Erythroblast (primary cell): ENCODE measurements around the gene PYCARD.
"Not testable (repeated sequence)": the region's sequence is repeated elsewhere in the genome, so short reads cannot be mapped to it uniquely, and the experiment has no call there.

Experiments
- DNase-seq, 2 experiments: peaks; one replicate each; lab custom pipeline; 2025; lab: John Stamatoyannopoulos, UW
- GATA1 ChIP-seq: IDR thresholded peaks from 2 replicates; pipeline ENCODE4 v1.6.1; 2011; ENCODE audit warnings: low read depth, mild to moderate bottlenecking, control low read depth, low read length, moderate library complexity
- POLR2A ChIP-seq: IDR thresholded peaks from 2 replicates; pipeline ENCODE4 v1.6.1; 2011; ENCODE audit warnings: mild to moderate bottlenecking, low read length

PYCARD gene

GRCh38 chr16:31204871-31205666, 2.5 kb upstream of the PYCARD start:
- no peak for DNase-seq
- TF ChIP-seq POLR2A (no peak), GATA1 (no peak)

DNA sequence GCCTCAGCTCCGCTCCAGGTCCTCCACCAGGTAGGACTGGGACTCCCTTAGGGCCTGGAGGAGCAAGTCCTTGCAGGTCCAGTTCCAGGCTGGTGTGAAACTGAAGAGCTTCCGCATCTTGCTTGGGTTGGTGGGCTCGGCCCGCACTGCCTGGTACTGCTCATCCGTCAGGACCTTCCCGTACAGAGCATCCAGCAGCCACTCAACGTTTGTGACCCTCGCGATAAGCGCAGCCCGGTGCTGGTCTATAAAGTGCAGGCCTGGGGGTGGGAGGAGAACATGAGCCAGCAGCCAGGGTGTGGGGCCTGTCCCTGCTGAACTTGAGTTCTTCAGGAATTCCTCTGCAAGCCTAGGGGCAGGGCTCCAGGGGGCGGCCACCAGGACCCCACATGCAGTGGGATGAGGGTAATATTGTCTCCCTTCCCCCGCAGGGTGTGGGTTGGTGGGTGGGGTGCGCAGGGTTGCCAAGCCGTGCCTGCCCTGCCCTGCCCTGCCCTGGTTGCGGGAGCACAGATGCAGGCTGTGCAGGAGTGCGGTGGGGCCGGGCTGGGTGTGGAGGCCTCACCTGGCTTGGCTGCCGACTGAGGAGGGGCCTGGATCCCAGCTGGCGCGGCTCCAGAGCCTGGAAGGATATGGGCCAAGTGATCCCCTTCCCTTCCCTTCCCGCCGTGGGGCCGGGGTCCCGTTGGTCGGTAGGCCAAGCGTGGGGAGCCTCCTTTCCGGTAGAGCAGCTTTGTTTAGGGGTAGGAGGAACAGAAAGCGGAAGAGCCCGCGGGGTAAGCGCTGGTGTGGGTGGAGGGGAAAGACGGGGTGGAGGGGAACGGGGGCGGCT, 762 bp downstream of the PYCARD start:
- no peak for DNase-seq
- no peak for TF ChIP-seq POLR2A
- no peak for TF ChIP-seq GATA1

- DNase-seq: no peak
- TF ChIP-seq POLR2A: no peak
- TF ChIP-seq GATA1: no peak
Measured at GRCh38 chr16:31200821-31201568, 1.6 kb downstream of the PYCARD start.

DNA sequence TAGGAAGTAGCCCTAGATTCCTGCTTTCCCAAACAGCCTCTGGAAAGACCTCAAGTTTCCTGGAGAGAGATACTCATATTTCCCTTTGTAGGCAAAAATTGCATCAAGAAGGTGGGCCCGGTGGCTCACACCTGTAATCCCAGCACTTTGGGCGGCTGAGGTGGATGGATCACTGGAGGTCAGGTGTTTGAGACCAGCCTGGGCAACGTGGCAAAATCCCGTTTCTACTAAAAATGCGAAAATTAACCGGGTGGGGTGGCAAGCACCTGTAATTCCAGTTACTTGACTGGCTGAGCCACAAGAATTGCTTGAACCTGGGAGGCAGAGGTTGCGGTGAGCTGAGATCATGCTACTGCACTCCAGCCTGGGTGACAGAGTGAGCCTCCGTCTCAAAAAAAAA, 2.4 kb downstream of the PYCARD start:
- DNase-seq: not testable (repeated sequence)

DNA sequence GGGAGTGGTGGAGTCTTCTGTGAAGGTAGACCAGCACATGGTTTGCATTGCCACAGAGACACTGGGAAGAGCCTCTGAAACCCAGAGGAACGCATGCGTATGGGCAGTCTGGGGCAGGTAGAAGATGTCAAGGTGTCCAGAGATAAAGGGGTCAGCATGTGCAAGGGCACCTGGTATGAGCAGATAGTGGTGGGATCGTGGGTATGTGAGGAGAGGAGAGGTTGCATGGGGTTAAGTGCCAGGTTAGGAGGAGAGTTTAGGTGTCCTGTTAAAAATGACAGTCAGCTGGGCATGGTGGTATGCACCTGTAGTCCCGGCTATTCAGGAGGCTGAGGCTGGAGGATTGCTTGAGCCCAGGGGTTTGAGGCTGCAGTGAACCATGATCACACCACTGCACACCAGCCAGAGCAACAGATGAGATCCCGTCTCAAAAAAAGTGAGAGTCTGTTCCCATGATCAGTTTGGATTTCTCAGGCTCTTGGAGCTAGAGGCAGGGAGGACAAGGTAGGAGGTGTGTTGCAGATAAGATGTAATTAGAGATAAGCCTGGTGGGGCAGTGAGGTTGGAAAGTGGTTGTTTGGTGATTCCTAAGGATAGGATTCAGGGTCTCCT, 3.0 kb downstream of the PYCARD start:
- no peak for DNase-seq
- TF ChIP-seq GATA1: no peak
- TF ChIP-seq POLR2A: no peak

DNA sequence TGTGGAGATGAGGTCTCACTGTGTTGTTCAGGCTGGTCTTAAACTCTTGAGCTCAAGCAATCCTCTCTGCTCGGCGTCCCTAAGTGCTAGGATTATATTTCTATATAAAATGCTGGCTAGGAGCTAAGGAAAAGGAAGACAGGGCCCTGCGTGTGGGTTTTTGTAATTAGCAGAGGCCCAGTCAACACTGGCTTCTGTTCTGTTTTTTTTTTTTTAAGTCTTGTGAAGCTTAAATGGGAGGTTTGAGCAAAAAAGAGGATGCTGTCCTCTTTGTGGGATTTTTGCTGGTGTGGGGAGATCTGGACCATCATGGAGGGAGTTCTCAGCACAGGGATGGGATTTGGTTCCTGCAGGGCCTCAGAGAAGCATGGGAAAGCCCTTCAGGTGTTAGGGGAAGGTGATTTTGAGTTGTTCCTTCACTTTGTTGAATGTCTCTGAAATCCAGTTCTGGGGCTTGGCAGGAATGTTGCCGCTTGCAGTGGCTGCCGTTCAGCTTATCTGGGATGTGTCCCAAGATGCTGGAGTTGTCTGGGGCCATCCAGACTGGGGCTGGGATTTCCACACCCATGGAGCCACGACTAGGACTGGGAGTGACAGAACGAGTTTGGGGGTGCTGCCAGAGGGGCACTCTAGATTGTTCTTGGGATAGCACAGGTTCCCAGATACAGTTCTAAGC, 4.2 kb downstream of the PYCARD start:
- DNase-seq: no peak
- no peak for TF ChIP-seq POLR2A
- TF ChIP-seq GATA1: no peak

GRCh38 chr16:31196324-31197088, 6.1 kb downstream of the PYCARD start:
- TF ChIP-seq POLR2A (no peak), GATA1 (no peak)
- no peak for DNase-seq

- DNase-seq: not testable (repeated sequence)
Measured at GRCh38 chr16:31195861-31196260, 6.7 kb downstream of the PYCARD start.

DNA sequence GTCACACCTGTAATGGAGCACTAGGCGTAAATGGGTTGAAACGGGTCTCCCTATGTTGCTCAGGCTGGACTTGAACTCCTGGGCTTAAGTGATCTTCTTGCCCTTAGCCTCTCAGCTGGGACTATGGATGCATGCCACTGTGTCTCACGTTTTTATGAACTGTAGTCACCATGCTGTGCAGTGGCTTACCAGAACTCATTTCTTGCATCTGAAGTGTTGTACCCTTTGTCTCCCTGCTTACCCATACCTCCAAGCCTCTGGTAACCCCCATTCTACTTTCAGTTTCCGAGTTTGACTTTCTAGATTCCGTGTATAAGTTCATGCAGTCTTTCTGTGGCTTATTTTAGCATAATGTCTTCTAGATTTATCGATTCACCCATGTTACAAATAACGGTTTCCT, 7.7 kb downstream of the PYCARD start:
- TF ChIP-seq GATA1 (no peak), POLR2A (no peak)
- no peak for DNase-seq

DNA sequence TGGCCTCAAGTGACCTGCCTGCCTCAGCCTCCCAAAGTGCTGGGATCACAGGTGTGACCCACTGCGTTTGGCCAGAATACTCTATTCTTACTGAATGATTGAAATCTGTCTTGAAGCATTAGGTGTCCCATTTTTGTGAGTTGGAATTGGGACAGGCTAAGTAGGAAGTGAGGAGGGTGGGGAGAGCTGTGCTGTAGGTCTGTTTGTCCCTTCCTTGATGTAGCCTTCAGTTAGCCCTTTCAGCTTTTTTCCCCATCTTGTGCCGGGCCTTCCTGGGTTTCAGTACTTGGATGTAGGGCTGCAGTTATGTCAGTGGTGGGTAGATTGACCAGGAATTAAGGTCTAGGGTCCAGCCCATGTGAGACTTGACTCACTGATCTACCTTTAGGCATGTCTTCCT, 8.7 kb downstream of the PYCARD start:
- TF ChIP-seq POLR2A (no peak), GATA1 (no peak)
- no peak for DNase-seq

GRCh38 chr16:31192856-31193642, 9.5 kb downstream of the PYCARD start:
- no peak for DNase-seq
- TF ChIP-seq GATA1 (no peak), POLR2A (no peak)
